HepG2 (cell line): ENCODE data around the gene PTX4. TPM values are rescaled to one million over a fixed set of nuclear protein-coding genes. Genes with fewer than 3 reads are reported as not detected.

Source experiments
- ATAC-seq: fragments of 200-7000 bp; cut with Tn5 transposase; 3 replicates; pipeline ENCODE4 v1.9.1; 2020; ENCODE audit warnings: mild to moderate bottlenecking, moderate library complexity
- BruUV-seq: library from RNA; stranded (reverse); fragments of 400-500 nt; replicated peaks from 2 replicates; lab custom pipeline; 2021; lab: Mats Ljungman, UMichigan
- CTCF ChIA-PET: fragments of 300-600 bp; formaldehyde crosslinking; extraction: SDS; loops from one replicate; lab custom pipeline; 2021; ENCODE audit warnings: low total read pairs, inconsistent platforms, low intra/inter-chr PET ratio; lab: Yijun Ruan, JAX
- POLR2A ChIA-PET: fragments of 350-600 bp; sonication (Branson Sonifier 250); formaldehyde crosslinking; loops from one replicate; lab custom pipeline; 2020; ENCODE audit warnings: antibody characterized with exemption, inconsistent platforms; lab: Yijun Ruan, JAX
- DNase-seq: peaks from one replicate; pipeline ENCODE4 v3.0.0-alpha.2; 2015; ENCODE audit warnings: low spot score
- FAIRE-seq: peaks from 3 replicates; lab custom pipeline; 2011; peaks lifted over from hg19 to GRCh38; lab: Jason Lieb, UNC
- H2AFZ ChIP-seq: one replicate; pipeline ENCODE4 v1.6.1; 2011; ENCODE audit warnings: low read length, inconsistent platforms
- H3K27ac ChIP-seq: fragments of 300-600 bp; 3 replicates; pipeline ENCODE4 v1.8.0; 2011; ENCODE audit warnings: mixed run types, mild to moderate bottlenecking, mixed read lengths, low read length, inconsistent platforms; ENCODE audit not compliant: insufficient read depth; ENCODE audit errors: extremely low read length
- H3K27me3 ChIP-seq, 2 experiments: fragments of 200-600 bp in 1 of 2; 2 replicates in 1 of 2; 3 replicates in 1 of 2; pipeline versions ENCODE4 v1.6.0 to v1.8.0; 2011; ENCODE audit warnings: low read length in 2 of 2, mild to moderate bottlenecking in 2 of 2, moderate library complexity in 2 of 2, inconsistent platforms in 1 of 2; ENCODE audit not compliant: insufficient read depth in 2 of 2, control insufficient read depth in 1 of 2
- H3K36me3 ChIP-seq, 2 experiments: fragments of 200-600 bp in 1 of 2; replicated peaks in 1 of 2; 2 replicates in 1 of 2; 3 replicates in 1 of 2; pipeline versions ENCODE4 v1.5.1 to v1.8.0; 2011; ENCODE audit warnings: low read length in 2 of 2, inconsistent platforms in 1 of 2; ENCODE audit not compliant: insufficient read depth in 2 of 2, control insufficient read depth in 1 of 2
- H3K4me1 ChIP-seq: 2 replicates; pipeline ENCODE4 v1.5.1; 2012; ENCODE audit warnings: low read length, inconsistent platforms; ENCODE audit not compliant: insufficient read depth
- H3K4me2 ChIP-seq: 2 replicates; pipeline ENCODE4 v1.6.0; 2011; ENCODE audit warnings: low read depth, low read length, inconsistent platforms
- H3K4me3 ChIP-seq, 3 experiments: fragments of 200-600 bp in 1 of 3; sonication (generic), shearing (Covaris generic) in 1 of 3; replicated peaks in 1 of 3; 2 replicates each; pipeline ENCODE4 v1.5.1; 2011 to 2016; ENCODE audit warnings: low read length in 3 of 3, inconsistent platforms in 2 of 3, low read depth in 2 of 3, mild to moderate bottlenecking in 2 of 3, control low read depth in 1 of 3, mixed read lengths in 1 of 3; ENCODE audit not compliant: insufficient read depth in 1 of 3
- H3K79me2 ChIP-seq: one replicate; pipeline ENCODE4 v1.6.1; 2011; ENCODE audit warnings: low read length, inconsistent platforms; ENCODE audit not compliant: insufficient read depth
- H3K9ac ChIP-seq: 2 replicates; pipeline ENCODE4 v1.6.0; 2011; ENCODE audit warnings: mild to moderate bottlenecking, low read depth, low read length, inconsistent platforms; ENCODE audit not compliant: insufficient read depth
- H3K9me3 ChIP-seq: 2 replicates; pipeline ENCODE4 v1.5.1; 2012; ENCODE audit warnings: mild to moderate bottlenecking, low read length
- H4K20me1 ChIP-seq: 2 replicates; pipeline ENCODE4 v1.6.0; 2011; ENCODE audit warnings: inconsistent platforms, mild to moderate bottlenecking, low read length, moderate library complexity; ENCODE audit not compliant: insufficient read depth
- ADNP ChIP-seq: sonication (generic); formaldehyde crosslinking; IDR thresholded peaks from 2 replicates; pipeline ENCODE4 v1.4.0; 2020; ENCODE audit warnings: missing genetic modification reagents
- AHR ChIP-seq: IDR thresholded peaks from 2 replicates; pipeline ENCODE4 v1.6.1; 2018; ENCODE audit warnings: missing genetic modification reagents, missing compliant biosample characterization
- CHD2 ChIP-seq: IDR thresholded peaks from 2 replicates; pipeline ENCODE4 v1.6.1; 2011; ENCODE audit warnings: low read depth, low read length, improper control_type of control experiment
- HMG20A ChIP-seq: IDR thresholded peaks from 2 replicates; pipeline ENCODE4 v1.6.1; 2016; ENCODE audit warnings: borderline replicate concordance
- HNF4G ChIP-seq, 2 experiments: sonication (generic) in 1 of 2; formaldehyde crosslinking in 1 of 2; IDR thresholded peaks; 2 replicates each; pipeline versions ENCODE4 v1.4.0 to v1.6.1; 2011 to 2020; ENCODE audit warnings: borderline replicate concordance in 2 of 2, low read depth in 2 of 2, mild to moderate bottlenecking in 2 of 2, low read length in 1 of 2, missing genetic modification reagents in 1 of 2, moderate library complexity in 1 of 2
- MATR3 ChIP-seq: sonication (generic); formaldehyde crosslinking; IDR thresholded peaks from 2 replicates; pipeline ENCODE4 v1.4.0; 2020; ENCODE audit warnings: missing genetic modification reagents
- RAD51 ChIP-seq: fragments of 450-650 bp; IDR thresholded peaks from 2 replicates; pipeline ENCODE4 v1.6.1; 2016; ENCODE audit warnings: borderline replicate concordance
- SIX4 ChIP-seq: sonication (generic); formaldehyde crosslinking; IDR thresholded peaks from 2 replicates; pipeline ENCODE4 v1.4.0; 2020; ENCODE audit warnings: missing genetic modification reagents
- SMAD9 ChIP-seq: sonication (generic); formaldehyde crosslinking; IDR thresholded peaks from 2 replicates; pipeline ENCODE4 v1.5.1; 2020; ENCODE audit warnings: mild to moderate bottlenecking, missing genetic modification reagents
- TOE1 ChIP-seq: sonication (generic); formaldehyde crosslinking; IDR thresholded peaks from 2 replicates; pipeline ENCODE4 v1.4.0; 2020; ENCODE audit warnings: mild to moderate bottlenecking, missing genetic modification reagents
- XBP1 ChIP-seq: sonication (generic); formaldehyde crosslinking; IDR thresholded peaks from 2 replicates; pipeline ENCODE4 v1.5.0; 2020; ENCODE audit warnings: missing genetic modification reagents
- ZIK1 ChIP-seq: sonication (generic); formaldehyde crosslinking; IDR thresholded peaks from 2 replicates; pipeline ENCODE4 v1.5.0; 2020; ENCODE audit warnings: mild to moderate bottlenecking, low read depth, missing genetic modification reagents, borderline replicate concordance
- ZNF3 ChIP-seq: IDR thresholded peaks from 2 replicates; pipeline ENCODE4 v1.7.0; 2017; ENCODE audit warnings: inconsistent platforms
- ZNF33B ChIP-seq: sonication (generic); formaldehyde crosslinking; IDR thresholded peaks from 2 replicates; pipeline ENCODE4 v1.5.1; 2020; ENCODE audit warnings: mild to moderate bottlenecking, missing genetic modification reagents
- ZSCAN12 ChIP-seq: sonication (generic); formaldehyde crosslinking; IDR thresholded peaks from 2 replicates; pipeline ENCODE4 v1.9.0; 2021; ENCODE audit warnings: mild to moderate bottlenecking, missing genetic modification reagents
- WGBS: methylation state at CpG from one replicate; pipeline ENCODE4 v1.1.6; 2017; ENCODE audit warnings: low lambda C conversion rate; 5-methylcytosine and 5-hydroxymethylcytosine counted together
- in situ Hi-C: cut with HindIII; loops from 2 replicates; pipeline ENCODE4 v1.10.0; 2017; ENCODE audit warnings: low pct_unique_long_range_greater_than_20kb; ENCODE audit not compliant: extremely low pct_ligation_motif_present
- intact Hi-C: fragments of 100-400 bp; cut with micrococcal nuclease; formaldehyde crosslinking; loops from one replicate; pipeline ENCODE4 v1.10.0; 2022; ENCODE audit not compliant: unreplicated experiment
- polyA plus RNA-seq, 8 experiments: library from polyadenylated mRNA; depleted of rRNA in 3 of 8; stranded (reverse) in 7 of 8; unstranded in 1 of 8; fragments of >200 nt; fragmentation: Illumina TruSeq in 4 of 8; extraction: Trizol in 4 of 8; gene quantifications; 2 replicates each; pipeline versions ENCODE4 v1.2.1 to v1.2.3, GENCODE V29; 2011 to 2016; ENCODE audit warnings: low read depth in 4 of 8, missing spikeins in 1 of 8, mixed read lengths in 1 of 8; ENCODE audit not compliant: insufficient read depth in 1 of 8
- total RNA-seq, 5 experiments: library from RNA; depleted of rRNA; stranded (reverse); fragments of >200 nt; fragmentation: Illumina TruSeq; extraction: Trizol; gene quantifications; 2 replicates each; pipeline ENCODE4 v1.2.3, GENCODE V29; 2016; ENCODE audit warnings: low read depth in 1 of 5
- TF ChIP-seq, protein P1 (sequence below): sonication (generic); formaldehyde crosslinking; IDR thresholded peaks from 2 replicates; pipeline ENCODE4 v1.8.1; 2023; ENCODE audit warnings: mild to moderate bottlenecking, missing genetic modification reagents
- TF ChIP-seq, protein P2 (sequence below): sonication (generic); formaldehyde crosslinking; IDR thresholded peaks from 2 replicates; pipeline ENCODE4 v1.5.1; 2020; ENCODE audit warnings: missing genetic modification reagents, mild to moderate bottlenecking, borderline replicate concordance
- TF ChIP-seq, protein P3 (sequence below), 2 experiments: sonication (generic) in 1 of 2; formaldehyde crosslinking in 1 of 2; IDR thresholded peaks; 2 replicates each; pipeline versions ENCODE4 v1.4.0 to v1.6.1; 2016 to 2020; ENCODE audit warnings: borderline replicate concordance in 1 of 2, low read depth in 1 of 2, mild to moderate bottlenecking in 1 of 2, missing genetic modification reagents in 1 of 2

Gene PTX4
- total and polyA plus RNA-seq, 2 of the 13 experiments (the other 11 are each of a cell fraction or from before 2014, with no cell fraction given): 0.04 TPM; not detected in 1

- WGBS: 87% methylated on average over 19 of the region's 27 CpGs
- intact Hi-C loops: no loop called here
- ChIA-PET POLR2A (no interaction called here), CTCF (no interaction called here)
- Histone ChIP-seq H3K27ac (no peak overlapping the region), H2AFZ (no peak overlapping the region), H3K4me2 (no peak overlapping the region), H3K36me3 (no peaks in the 10 kb centered on the region), H4K20me1 (no peaks in the 10 kb centered on the region), H3K9me3 (no peaks in the 10 kb centered on the region), H3K4me1 (peaks cover 12% of the 10 kb centered on the region), H3K27me3 (no peaks in the 10 kb centered on the region), H3K4me3 (no peak overlapping the region), H3K79me2 (no peaks in the 10 kb centered on the region), H3K9ac (no peak overlapping the region)
- DNase-seq (no peak), FAIRE-seq (no peak), ATAC-seq (no peak)
- in situ Hi-C loops: no loop called here
- TF ChIP-seq ZSCAN12 (CRISPR knock-in tag): no peak
- TF ChIP-seq SMAD9 (CRISPR knock-in tag): no peak
- TF ChIP-seq ADNP (CRISPR knock-in tag): no peak
- no peak for TF ChIP-seq ZIK1
- no peak for TF ChIP-seq MATR3
- TF ChIP-seq, protein P1, sequence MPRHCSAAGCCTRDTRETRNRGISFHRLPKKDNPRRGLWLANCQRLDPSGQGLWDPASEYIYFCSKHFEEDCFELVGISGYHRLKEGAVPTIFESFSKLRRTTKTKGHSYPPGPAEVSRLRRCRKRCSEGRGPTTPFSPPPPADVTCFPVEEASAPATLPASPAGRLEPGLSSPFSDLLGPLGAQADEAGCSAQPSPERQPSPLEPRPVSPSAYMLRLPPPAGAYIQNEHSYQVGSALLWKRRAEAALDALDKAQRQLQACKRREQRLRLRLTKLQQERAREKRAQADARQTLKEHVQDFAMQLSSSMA (CRISPR knock-in tag): no peak
- no peak for TF ChIP-seq ZNF33B (CRISPR knock-in tag)
- no peak for TF ChIP-seq TOE1
- TF ChIP-seq, protein P2, sequence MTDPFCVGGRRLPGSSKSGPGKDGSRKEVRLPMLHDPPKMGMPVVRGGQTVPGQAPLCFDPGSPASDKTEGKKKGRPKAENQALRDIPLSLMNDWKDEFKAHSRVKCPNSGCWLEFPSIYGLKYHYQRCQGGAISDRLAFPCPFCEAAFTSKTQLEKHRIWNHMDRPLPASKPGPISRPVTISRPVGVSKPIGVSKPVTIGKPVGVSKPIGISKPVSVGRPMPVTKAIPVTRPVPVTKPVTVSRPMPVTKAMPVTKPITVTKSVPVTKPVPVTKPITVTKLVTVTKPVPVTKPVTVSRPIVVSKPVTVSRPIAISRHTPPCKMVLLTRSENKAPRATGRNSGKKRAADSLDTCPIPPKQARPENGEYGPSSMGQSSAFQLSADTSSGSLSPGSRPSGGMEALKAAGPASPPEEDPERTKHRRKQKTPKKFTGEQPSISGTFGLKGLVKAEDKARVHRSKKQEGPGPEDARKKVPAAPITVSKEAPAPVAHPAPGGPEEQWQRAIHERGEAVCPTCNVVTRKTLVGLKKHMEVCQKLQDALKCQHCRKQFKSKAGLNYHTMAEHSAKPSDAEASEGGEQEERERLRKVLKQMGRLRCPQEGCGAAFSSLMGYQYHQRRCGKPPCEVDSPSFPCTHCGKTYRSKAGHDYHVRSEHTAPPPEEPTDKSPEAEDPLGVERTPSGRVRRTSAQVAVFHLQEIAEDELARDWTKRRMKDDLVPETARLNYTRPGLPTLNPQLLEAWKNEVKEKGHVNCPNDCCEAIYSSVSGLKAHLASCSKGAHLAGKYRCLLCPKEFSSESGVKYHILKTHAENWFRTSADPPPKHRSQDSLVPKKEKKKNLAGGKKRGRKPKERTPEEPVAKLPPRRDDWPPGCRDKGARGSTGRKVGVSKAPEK (CRISPR knock-in tag): no peak
- TF ChIP-seq CHD2: no peak
- TF ChIP-seq RAD51: no peak
- TF ChIP-seq ZNF3: no peak
- no peak for TF ChIP-seq SIX4 (CRISPR knock-in tag)
- no peak for TF ChIP-seq HNF4G (IDR thresholded peaks at IDR 0.05; ENCODE audit: borderline replicate concordance, low read depth, low read length)
- no peak for TF ChIP-seq HNF4G (CRISPR knock-in tag; IDR thresholded peaks at IDR 0.05; ENCODE audit: borderline replicate concordance, low read depth)
- TF ChIP-seq HMG20A (CRISPR knock-in tag): no peak
- no peak for TF ChIP-seq XBP1
- TF ChIP-seq AHR (CRISPR knock-in tag): no peak
- TF ChIP-seq, protein P3, sequence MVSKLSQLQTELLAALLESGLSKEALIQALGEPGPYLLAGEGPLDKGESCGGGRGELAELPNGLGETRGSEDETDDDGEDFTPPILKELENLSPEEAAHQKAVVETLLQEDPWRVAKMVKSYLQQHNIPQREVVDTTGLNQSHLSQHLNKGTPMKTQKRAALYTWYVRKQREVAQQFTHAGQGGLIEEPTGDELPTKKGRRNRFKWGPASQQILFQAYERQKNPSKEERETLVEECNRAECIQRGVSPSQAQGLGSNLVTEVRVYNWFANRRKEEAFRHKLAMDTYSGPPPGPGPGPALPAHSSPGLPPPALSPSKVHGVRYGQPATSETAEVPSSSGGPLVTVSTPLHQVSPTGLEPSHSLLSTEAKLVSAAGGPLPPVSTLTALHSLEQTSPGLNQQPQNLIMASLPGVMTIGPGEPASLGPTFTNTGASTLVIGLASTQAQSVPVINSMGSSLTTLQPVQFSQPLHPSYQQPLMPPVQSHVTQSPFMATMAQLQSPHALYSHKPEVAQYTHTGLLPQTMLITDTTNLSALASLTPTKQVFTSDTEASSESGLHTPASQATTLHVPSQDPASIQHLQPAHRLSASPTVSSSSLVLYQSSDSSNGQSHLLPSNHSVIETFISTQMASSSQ (IDR thresholded peaks at IDR 0.05; ENCODE audit: low read depth): no peak
- TF ChIP-seq, protein P3 (CRISPR knock-in tag; IDR thresholded peaks at IDR 0.05; ENCODE audit: borderline replicate concordance): no peak
- no TSS peak for BruUV-seq
Observed at GRCh38 chr16:1530349-1530882, 41.7 kb upstream of the PTX4 start.
